Measurements from ENCODE around the gene ATG2B. TPM values are rescaled to one million over a fixed set of nuclear protein-coding genes. Genes with fewer than 3 reads are reported as not detected.
A peak's percentile ranks its signal among the peaks of the same experiment; 100 is the strongest.

ATG2B gene
- total RNA-seq (2012; rRNA removed) (20.6 and 22.0 TPM in 2 replicates), polyA plus RNA-seq (2012; rRNA removed) (6.1 and 6.9 TPM in 2 replicates), Bru-seq, nascent RNA (percentile 69 among the genes with signal in this experiment), BruChase-seq, experiment 1, labeled RNA remaining after a 6-hour chase (percentile 68 among the genes with signal in this experiment), BruChase-seq, experiment 2, labeled RNA remaining after a 2-hour chase (percentile 80 among the genes with signal in this experiment)
- 1.8 and 2.9 TPM in 2 replicates for polyA plus RNA-seq (2012; cell fraction: cytosol; rRNA removed)
- 4.7 and 21.1 TPM in 2 replicates for polyA plus RNA-seq (2012; cell fraction: nucleus; rRNA removed; ENCODE audit: low replicate concordance)
- long read RNA-seq, partial matches to known transcripts = 4 of 7 reads
- long read RNA-seq, other reads (novel, unspliced or antisense) = 3 of 7 reads

- Histone ChIP-seq H3K9me3 (ENCODE audit: control insufficient read depth, insufficient read depth, low read length) (no peaks in the 10 kb centered on the region), H3K27ac (ENCODE audit: insufficient read depth, low read length) (peak within 1 kb of the TSS; percentile 54), H4K20me1 (ENCODE audit: insufficient read depth, low read length) (peaks cover 15% of the 10 kb centered on the region; the same call in 1 of the 2 replicates), H3K79me1 (ENCODE audit: low read depth in 1 of 2, low read length in 2 of 2) (peaks cover 25 to 70% of the 10 kb centered on the region in 2 experiments), H3K23ac (ENCODE audit: low read depth, low read length) (peak within 1 kb of the TSS; percentile 91), H3K36me3 (ENCODE audit: control insufficient read depth, insufficient read depth, low read length) (no peaks in the 10 kb centered on the region), H4K5ac (ENCODE audit: low read depth, low read length) (peak within 1 kb of the TSS; percentile 17), H2BK15ac (ENCODE audit: low read depth, low read length) (no peak within 1 kb of the TSS), H3K4me3 (ENCODE audit: insufficient read depth, low read depth, low read length) (peak within 1 kb of the TSS; percentile 96), H2BK20ac (ENCODE audit: low read depth, low read length) (no peak within 1 kb of the TSS), H3K27me3 (ENCODE audit: control insufficient read depth, insufficient read depth, low read length) (no peaks in the 10 kb centered on the region), H3K18ac (ENCODE audit: low read depth, low read length) (no peak within 1 kb of the TSS; the same call in 1 of the 2 replicates), H3K4me1 (ENCODE audit: control insufficient read depth, insufficient read depth, low read length) (peaks cover 6% of the 10 kb centered on the region), H2BK120ac (ENCODE audit: low read depth, low read length) (no peak within 1 kb of the TSS), H2AK5ac (ENCODE audit: low read depth, low read length) (no peak within 1 kb of the TSS; the same call in 1 of the 2 replicates), H2AFZ (replicated peaks; ENCODE audit: low read length, poor library complexity) (peak within 1 kb of the TSS; percentile 94), H3K56ac (ENCODE audit: extremely low read depth, insufficient read depth, low read length) (0 out of 2 replicates have a peak within 1 kb of the TSS, but pooled peaks have one; percentile 24), H3K4ac (ENCODE audit: low read depth, low read length) (peak within 1 kb of the TSS; percentile 42), H4K8ac (ENCODE audit: low read depth in 2 of 2, low read length in 2 of 2) (peak within 1 kb of the TSS; percentile 35 to 73; a peak in 2 of 4 replicates), H2BK5ac (ENCODE audit: low read depth, low read length, poor library complexity, severe bottlenecking) (peak within 1 kb of the TSS; percentile 16), H3K9ac (ENCODE audit: low read depth, low read length) (peak within 1 kb of the TSS; percentile 79), H3K9me1 (ENCODE audit: insufficient read depth, low read length) (peaks cover 6% of the 10 kb centered on the region), H4K91ac (ENCODE audit: insufficient read depth, low read depth, low read length) (no peak within 1 kb of the TSS), H2AK9ac (replicated peaks; ENCODE audit: low read depth, low read length, poor library complexity) (peak within 1 kb of the TSS; percentile 88), H3K4me2 (ENCODE audit: low read depth, low read length) (peak within 1 kb of the TSS; percentile 99), H3K14ac (replicated peaks; ENCODE audit: low read depth, low read length) (peak within 1 kb of the TSS; percentile 64)
- WGBS, 2 experiments (ENCODE audit: extremely low coverage in 2 of 2, insufficient read length in 1 of 2) = 0% methylated on average over 14 of the region's 92 CpGs; no CpG with 5 or more reads in 1 of the 2 experiments
- ChIA-PET CTCF (no interaction called here), POLR2A (ENCODE audit: unreplicated experiment) (interaction anchor here (0.6 kb wide), 1 partner anchor 19 kb away, joined by 11 read pairs; no protein-coding TSS in a partner anchor)
- TF ChIP-seq ELK1 (IDR thresholded peaks at IDR 0.05; ENCODE audit: borderline replicate concordance, low read depth, low read length) = no peak
- TF ChIP-seq MAZ (IDR thresholded peaks at IDR 0.05; ENCODE audit: borderline replicate concordance, low read depth, low read length) = peak; percentile 97; the same call in 1 of the 2 replicates
- peak; percentile 72 for TF ChIP-seq POLR2A (IDR thresholded peaks at IDR 0.05; ENCODE audit: low read depth, low read length)
- in situ Hi-C loops (cut with MboI; ENCODE audit: low sequenced_read_pairs) (no loop called here), intact Hi-C loops (cut with micrococcal nuclease) (loop anchor here (5.0 kb wide), 1 partner anchor 59 kb away; no protein-coding TSS in a partner anchor), dilution Hi-C loops (cut with HindIII; ENCODE audit: low sequenced_read_pairs, unreplicated experiment) (no loop called here)
- BruUV-seq (replicated peaks) = no TSS peak
- ATAC-seq (ENCODE audit: low read depth) (peak; percentile 85), DNase-seq (peak; percentile 85)
Measured at GRCh38 chr14:96362965-96363750, at the start of gene ATG2B, which contains the start of gene GSKIP. TSS of gene ATG2B (minus strand) at chr14:96363341. CDS start at chr14:96362976, 365 bp downstream. TSS of gene GSKIP (plus strand) at chr14:96363526. CDS start at chr14:96382248, 18,722 bp downstream.

Measured in IMR-90 (cell line).